RWPE2 (cell line): ENCODE data around the gene TRIM47.

Experiments
- ATAC-seq: fragments of 200-7000 bp; cut with Tn5 transposase; 3 replicates; pipeline ENCODE4 v1.9.1; 2021; ENCODE audit warnings: low read depth
- DNase-seq: peaks from one replicate; pipeline ENCODE4 v3.0.0-alpha.2; 2020; ENCODE audit warnings: low spot score
- H3K27ac ChIP-seq: fragments of 450-650 bp; 2 replicates; pipeline ENCODE4 v1.5.1; 2017; ENCODE audit warnings: mild to moderate bottlenecking; ENCODE audit not compliant: poor library complexity, severe bottlenecking
- H3K27me3 ChIP-seq: fragments of 250-450 bp; sonication (Bioruptor Pico); 2 replicates; pipeline ENCODE4 v1.5.1; 2021; ENCODE audit warnings: mild to moderate bottlenecking, moderate library complexity; ENCODE audit not compliant: insufficient read depth, poor library complexity, severe bottlenecking
- H3K36me3 ChIP-seq: fragments of 250-450 bp; sonication (Bioruptor Pico); 2 replicates; pipeline ENCODE4 v1.5.1; 2020; ENCODE audit warnings: low read depth, mild to moderate bottlenecking, moderate library complexity
- H3K4me1 ChIP-seq: fragments of 250-450 bp; sonication (Bioruptor Pico); 2 replicates; pipeline ENCODE4 v1.5.1; 2021; ENCODE audit warnings: mild to moderate bottlenecking, moderate library complexity; ENCODE audit not compliant: insufficient read depth, poor library complexity, severe bottlenecking
- H3K4me3 ChIP-seq: fragments of 250-450 bp; sonication (Bioruptor Pico); 2 replicates; pipeline ENCODE4 v1.5.1; 2021; ENCODE audit warnings: mild to moderate bottlenecking, moderate library complexity; ENCODE audit not compliant: severe bottlenecking
- H3K9me3 ChIP-seq: fragments of 250-450 bp; sonication (Bioruptor Pico); 2 replicates; pipeline ENCODE4 v1.5.1; 2021; ENCODE audit warnings: mild to moderate bottlenecking, moderate library complexity; ENCODE audit not compliant: severe bottlenecking
- TF ChIP-seq, protein P1 (sequence below): fragments of 450-650 bp; IDR thresholded peaks from one replicate; pipeline ENCODE4 v1.5.1; 2017; ENCODE audit warnings: mild to moderate bottlenecking, moderate library complexity; ENCODE audit not compliant: poor library complexity, severe bottlenecking

TRIM47 gene

DNA sequence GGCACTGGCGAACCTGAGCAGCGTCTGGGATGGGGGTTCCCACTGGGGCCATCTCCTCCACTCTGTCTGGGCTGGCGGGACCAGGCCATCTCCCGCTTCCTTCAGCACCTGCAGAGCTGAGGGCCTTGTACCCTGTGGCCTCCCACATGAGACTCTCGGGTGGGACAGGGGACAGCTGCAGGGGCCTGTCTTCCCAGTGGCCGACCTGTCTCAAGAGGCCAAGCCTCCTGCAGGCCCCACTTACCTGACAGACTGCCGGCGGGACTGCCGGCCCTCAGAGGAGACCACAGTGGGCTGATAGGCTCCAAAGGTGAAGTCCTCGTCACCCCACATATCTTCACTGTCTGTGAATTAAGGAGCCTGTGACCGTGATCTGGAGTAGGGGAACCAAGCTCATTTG is 46.7 kb upstream of the TRIM47 start:
- H3K9me3 ChIP-seq = no peaks in the 10 kb centered on the region
- no peaks in the 10 kb centered on the region for H3K27me3 ChIP-seq
- ATAC-seq (no peak), DNase-seq (no peak)
- no peak overlapping the region for H3K27ac ChIP-seq
- H3K4me1 ChIP-seq = no peaks in the 10 kb centered on the region
- no peak overlapping the region for H3K4me3 ChIP-seq
- TF ChIP-seq, protein P1, sequence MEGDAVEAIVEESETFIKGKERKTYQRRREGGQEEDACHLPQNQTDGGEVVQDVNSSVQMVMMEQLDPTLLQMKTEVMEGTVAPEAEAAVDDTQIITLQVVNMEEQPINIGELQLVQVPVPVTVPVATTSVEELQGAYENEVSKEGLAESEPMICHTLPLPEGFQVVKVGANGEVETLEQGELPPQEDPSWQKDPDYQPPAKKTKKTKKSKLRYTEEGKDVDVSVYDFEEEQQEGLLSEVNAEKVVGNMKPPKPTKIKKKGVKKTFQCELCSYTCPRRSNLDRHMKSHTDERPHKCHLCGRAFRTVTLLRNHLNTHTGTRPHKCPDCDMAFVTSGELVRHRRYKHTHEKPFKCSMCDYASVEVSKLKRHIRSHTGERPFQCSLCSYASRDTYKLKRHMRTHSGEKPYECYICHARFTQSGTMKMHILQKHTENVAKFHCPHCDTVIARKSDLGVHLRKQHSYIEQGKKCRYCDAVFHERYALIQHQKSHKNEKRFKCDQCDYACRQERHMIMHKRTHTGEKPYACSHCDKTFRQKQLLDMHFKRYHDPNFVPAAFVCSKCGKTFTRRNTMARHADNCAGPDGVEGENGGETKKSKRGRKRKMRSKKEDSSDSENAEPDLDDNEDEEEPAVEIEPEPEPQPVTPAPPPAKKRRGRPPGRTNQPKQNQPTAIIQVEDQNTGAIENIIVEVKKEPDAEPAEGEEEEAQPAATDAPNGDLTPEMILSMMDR = no peak
- peaks cover 18% of the 10 kb centered on the region for H3K36me3 ChIP-seq

DNA sequence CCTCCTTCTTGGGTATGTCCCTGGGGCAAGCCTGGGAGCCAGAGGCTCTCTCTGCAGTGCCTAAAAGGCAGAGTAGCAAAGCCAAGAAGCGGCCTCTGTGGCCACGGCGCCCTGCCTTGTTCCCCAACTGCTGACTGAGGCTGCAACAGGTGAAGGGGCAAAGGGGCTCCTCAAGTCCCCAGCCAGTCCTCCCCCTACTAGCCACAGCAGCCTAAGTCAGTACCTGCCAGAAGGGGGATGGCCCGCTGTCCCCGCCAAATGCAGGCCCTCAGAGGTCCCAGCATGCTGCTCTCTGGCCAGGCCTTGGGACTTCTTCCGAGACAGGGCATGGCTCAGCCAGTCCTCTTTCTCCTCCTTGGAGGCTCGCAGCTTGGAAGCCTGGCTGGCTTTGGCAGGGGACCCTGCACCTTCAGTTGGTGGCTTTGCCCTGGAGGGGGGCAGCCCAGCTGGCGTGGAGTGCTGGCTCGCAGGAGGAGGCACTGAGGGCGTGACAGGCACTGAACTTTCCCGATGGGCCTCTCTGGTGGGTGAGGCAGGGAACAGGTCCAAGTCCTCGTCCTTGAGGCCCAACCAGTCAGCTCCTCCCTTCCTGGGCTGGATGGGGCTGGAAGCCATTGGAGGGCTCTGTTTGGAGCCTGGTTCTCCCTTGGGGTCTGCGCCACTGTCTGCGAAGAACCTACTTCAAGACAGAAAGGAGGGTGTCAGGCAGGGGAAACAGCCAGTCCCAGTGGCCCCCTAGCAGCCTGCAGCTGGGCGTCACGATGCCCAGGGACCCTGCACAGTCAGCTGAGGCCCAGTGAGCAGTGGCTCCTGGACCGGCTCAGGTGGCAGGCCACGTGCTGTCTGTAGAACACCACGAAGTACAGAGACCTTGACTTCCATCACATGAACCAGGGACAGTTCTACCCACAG is 44.8 kb upstream of the TRIM47 start:
- no peaks in the 10 kb centered on the region for H3K9me3 ChIP-seq
- H3K27me3 ChIP-seq = no peaks in the 10 kb centered on the region
- peaks cover 21% of the 10 kb centered on the region for H3K36me3 ChIP-seq
- DNase-seq = no peak
- no peak for ATAC-seq
- H3K4me1 ChIP-seq = no peaks in the 10 kb centered on the region
- TF ChIP-seq, protein P1 = no peak
- no peak overlapping the region for H3K4me3 ChIP-seq
- no peak overlapping the region for H3K27ac ChIP-seq

DNA sequence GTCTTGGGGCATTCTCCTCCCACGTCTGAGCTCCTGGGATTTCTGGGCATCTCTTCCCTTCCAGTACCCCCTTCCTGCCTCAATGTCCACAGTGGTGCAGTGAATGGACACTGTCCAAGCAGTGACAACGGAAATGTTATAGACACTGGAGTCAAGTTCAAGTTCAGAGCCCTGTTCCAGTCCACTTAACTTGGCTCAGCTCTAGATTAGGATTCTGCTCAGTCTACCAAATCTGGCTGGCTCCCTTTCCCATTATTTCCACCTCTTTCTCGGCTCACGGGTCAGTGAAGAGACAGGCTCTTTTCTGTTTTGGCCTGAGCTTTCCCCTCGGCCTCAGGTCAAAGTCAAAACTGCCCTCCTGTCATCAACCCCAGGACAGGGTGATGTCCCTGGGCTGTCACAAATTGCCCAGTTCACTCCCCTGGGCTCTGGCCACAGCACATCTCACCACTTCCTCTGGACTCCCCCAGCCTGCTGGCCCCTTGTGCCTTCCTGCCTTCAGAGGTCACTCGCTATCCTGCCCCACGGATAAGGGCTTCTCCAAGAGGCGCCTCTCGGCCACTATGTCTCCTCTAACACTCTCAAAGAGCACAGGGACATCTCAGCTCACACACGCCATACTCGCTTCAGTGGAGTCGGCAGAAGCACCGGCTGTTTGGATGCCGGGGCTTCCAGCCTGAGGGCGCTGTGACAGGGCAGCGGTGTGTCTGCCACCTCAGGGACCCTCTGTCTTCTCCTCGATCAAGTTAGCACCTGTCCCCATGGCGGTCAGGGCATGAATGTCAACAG is 44.0 kb upstream of the TRIM47 start:
- H3K27ac ChIP-seq = no peak overlapping the region

DNA sequence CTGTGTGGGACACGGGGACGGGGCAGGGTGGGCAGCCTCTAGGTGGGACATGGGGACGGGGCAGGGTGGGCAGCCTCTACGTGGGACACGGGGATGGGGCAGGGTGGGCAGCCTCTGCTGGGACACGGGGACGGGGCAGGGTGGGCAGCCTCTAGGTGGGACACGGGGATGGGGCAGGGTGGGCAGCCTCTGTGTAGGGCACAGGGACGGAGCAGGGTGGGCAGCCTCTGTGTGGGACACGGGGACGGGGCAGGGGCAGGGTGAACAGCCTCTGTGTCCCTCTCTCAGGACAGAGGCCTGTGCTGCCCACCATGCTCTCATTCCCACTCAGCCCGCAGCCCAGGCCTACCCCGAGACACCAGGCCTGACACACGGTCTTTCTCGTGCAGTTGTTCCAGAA is 43.2 kb upstream of the TRIM47 start:
- TF ChIP-seq, protein P1 = no peak
- Histone ChIP-seq H3K4me1 (no peaks in the 10 kb centered on the region), H3K9me3 (no peaks in the 10 kb centered on the region), H3K4me3 (no peak overlapping the region), H3K27me3 (no peaks in the 10 kb centered on the region), H3K27ac (no peak overlapping the region), H3K36me3 (peaks cover 16% of the 10 kb centered on the region)
- DNase-seq (no peak), ATAC-seq (no peak; the same call in 2 of the 3 replicates)

More for the DNA sequence above, 44.0 kb upstream of the TRIM47 start:
- ATAC-seq (no peak), DNase-seq (no peak)
- Histone ChIP-seq H3K9me3 (no peaks in the 10 kb centered on the region), H3K27me3 (no peaks in the 10 kb centered on the region), H3K36me3 (peaks cover 16% of the 10 kb centered on the region), H3K4me1 (no peaks in the 10 kb centered on the region), H3K4me3 (no peak overlapping the region)
- TF ChIP-seq, protein P1 = no peak
